Endothelial cell of umbilical vein (primary cell): ENCODE results near the gene SLC2A4. TPM values are rescaled to one million over a fixed set of nuclear protein-coding genes. Genes with fewer than 3 reads are reported as not detected.

Experiments
- BruUV-seq: library from RNA; stranded (reverse); fragments of 400-500 nt; replicated peaks from 2 replicates; lab custom pipeline; 2021; lab: Mats Ljungman, UMichigan
- CTCF ChIA-PET: fragments of 300-600, 350-600 bp; sonication (Branson Sonifier 250); formaldehyde crosslinking; loops from one replicate; lab custom pipeline; 2021; ENCODE audit warnings: antibody characterized with exemption, inconsistent platforms; lab: Charles Lee
- POLR2A ChIA-PET: fragments of 300-600, 350-600 bp; sonication (Branson Sonifier 250); formaldehyde crosslinking; loops from one replicate; lab custom pipeline; 2021; ENCODE audit warnings: antibody characterized with exemption, inconsistent platforms; lab: Charles Lee
- DNase-seq: peaks from one replicate; pipeline ENCODE4 v3.0.0-alpha.2; 2011; ENCODE audit warnings: low read depth, low spot score
- FAIRE-seq: peaks from 2 replicates; lab custom pipeline; 2011; peaks lifted over from hg19 to GRCh38; lab: Jason Lieb, UNC
- H2AFZ ChIP-seq: 2 replicates; pipeline ENCODE4 v1.6.0; 2012; ENCODE audit warnings: low read depth, low read length, control low read depth, inconsistent platforms
- H3K27ac ChIP-seq: 2 replicates; pipeline ENCODE4 v1.5.1; 2011; ENCODE audit warnings: low read depth, mild to moderate bottlenecking, control low read depth, low read length, moderate library complexity; ENCODE audit not compliant: insufficient read depth
- H3K27me3 ChIP-seq, 2 experiments: 2 replicates each; pipeline versions ENCODE4 v1.6.0 to v1.6.1; 2011; ENCODE audit warnings: low read length in 2 of 2, mixed read lengths in 1 of 2; ENCODE audit not compliant: control insufficient read depth in 2 of 2, insufficient read depth in 2 of 2
- H3K36me3 ChIP-seq, 2 experiments: 2 replicates in 1 of 2; 3 replicates in 1 of 2; pipeline ENCODE4 v1.5.1; 2011; ENCODE audit warnings: low read length in 2 of 2, mild to moderate bottlenecking in 1 of 2, moderate library complexity in 1 of 2; ENCODE audit not compliant: control insufficient read depth in 2 of 2, insufficient read depth in 2 of 2; ENCODE audit errors: extremely low read depth in 1 of 2
- H3K4me1 ChIP-seq: 3 replicates; pipeline ENCODE4 v1.5.1; 2011; ENCODE audit warnings: mild to moderate bottlenecking, low read length; ENCODE audit not compliant: control insufficient read depth, insufficient read depth; ENCODE audit errors: extremely low read depth
- H3K4me2 ChIP-seq: 2 replicates; pipeline ENCODE4 v1.6.1; 2011; ENCODE audit warnings: low read length, control low read depth, mixed read lengths; ENCODE audit not compliant: insufficient read depth
- H3K4me3 ChIP-seq, 3 experiments: fragments of 200-600 bp in 1 of 3; sonication (generic), shearing (Covaris generic) in 1 of 3; replicated peaks in 1 of 3; 2 replicates each; pipeline ENCODE4 v1.5.1; 2011 to 2016; ENCODE audit warnings: control low read depth in 3 of 3, low read length in 3 of 3, mild to moderate bottlenecking in 2 of 3, inconsistent platforms in 1 of 3, low read depth in 1 of 3, moderate library complexity in 1 of 3; ENCODE audit not compliant: insufficient read depth in 1 of 3
- H3K79me2 ChIP-seq: 2 replicates; pipeline ENCODE4 v1.6.0; 2012; ENCODE audit warnings: low read length, inconsistent platforms; ENCODE audit not compliant: control insufficient read depth, insufficient read depth
- H3K9ac ChIP-seq: replicated peaks from 2 replicates; pipeline ENCODE3; 2011; ENCODE audit warnings: low read length, control low read depth; ENCODE audit not compliant: insufficient read depth; ENCODE audit errors: extremely low read depth
- H3K9me1 ChIP-seq: replicated peaks from 3 replicates; pipeline ENCODE4 v1.6.0; 2011; ENCODE audit warnings: mild to moderate bottlenecking, low read length; ENCODE audit not compliant: control insufficient read depth, insufficient read depth; ENCODE audit errors: extremely low read depth
- H3K9me3 ChIP-seq: replicated peaks from 2 replicates; pipeline ENCODE4 v1.5.1; 2012; ENCODE audit warnings: low read length, inconsistent platforms; ENCODE audit not compliant: control insufficient read depth, insufficient read depth
- H4K20me1 ChIP-seq: replicated peaks from 2 replicates; pipeline ENCODE3; 2011; ENCODE audit warnings: mild to moderate bottlenecking, low read length; ENCODE audit not compliant: control insufficient read depth, insufficient read depth; ENCODE audit errors: extremely low read depth
- EZH2 ChIP-seq: IDR thresholded peaks from 2 replicates; pipeline ENCODE4 v1.6.1; 2012; ENCODE audit warnings: borderline replicate concordance, low read depth, mild to moderate bottlenecking, moderate library complexity, low read length, inconsistent platforms; ENCODE audit not compliant: severe bottlenecking
- FOS ChIP-seq: IDR thresholded peaks from 2 replicates; pipeline ENCODE4 v1.6.1; 2011; ENCODE audit warnings: mild to moderate bottlenecking, low read length, moderate library complexity, borderline replicate concordance; ENCODE audit not compliant: insufficient read depth
- JUN ChIP-seq: IDR thresholded peaks from 2 replicates; pipeline ENCODE4 v1.6.1; 2011; ENCODE audit warnings: borderline replicate concordance, low read depth; ENCODE audit not compliant: insufficient read length, insufficient read depth
- MAX ChIP-seq: IDR thresholded peaks from 2 replicates; pipeline ENCODE4 v1.6.1; 2011; ENCODE audit not compliant: insufficient read depth, insufficient read length
- MYC ChIP-seq: IDR thresholded peaks from one replicate; pipeline ENCODE4 v1.6.1; 2011; ENCODE audit warnings: mild to moderate bottlenecking, low read depth, low read length
- POLR2A ChIP-seq: IDR thresholded peaks from 2 replicates; pipeline ENCODE4 v1.6.1; 2012; ENCODE audit warnings: low read depth, mild to moderate bottlenecking, control low read depth, low read length
- POLR2AphosphoS5 ChIP-seq: IDR thresholded peaks from 2 replicates; pipeline ENCODE4 v1.6.1; 2012; ENCODE audit warnings: low read depth, mild to moderate bottlenecking, control low read depth, low read length, moderate library complexity; ENCODE audit not compliant: insufficient read depth
- dilution Hi-C: fragments of 300-500 bp; cut with MboI; formaldehyde crosslinking; loops from one replicate; pipeline ENCODE4 v1.15.0; 2019; ENCODE audit warnings: low sequenced_read_pairs; ENCODE audit not compliant: extremely low pct_ligation_motif_present
- intact Hi-C: fragments of 100-400 bp; cut with micrococcal nuclease; formaldehyde crosslinking; loops from one replicate; pipeline ENCODE4 v1.10.0; 2022
- polyA plus RNA-seq, 4 experiments: library from polyadenylated mRNA; depleted of rRNA in 3 of 4; stranded (reverse) in 3 of 4; unstranded in 1 of 4; fragments of >200 nt; gene quantifications; 2 replicates each; pipeline versions ENCODE4 v1.2.1 to v1.2.3, GENCODE V29; 2011 to 2012; ENCODE audit warnings: missing spikeins in 1 of 4
- total RNA-seq: library from RNA; stranded (reverse); gene quantifications from 2 replicates; pipeline ENCODE4 v1.2.3, GENCODE V29; 2021
- TF ChIP-seq, protein P1 (sequence below), 2 donors: IDR thresholded peaks; 1 replicate in 1 of 2; 2 replicates in 1 of 2; pipeline ENCODE4 v1.5.1; 2011; ENCODE audit warnings: low read length in 2 of 2, mild to moderate bottlenecking in 2 of 2, moderate library complexity in 2 of 2, control low read depth in 1 of 2, inconsistent platforms in 1 of 2, low read depth in 1 of 2; ENCODE audit not compliant: insufficient read depth in 1 of 2; ENCODE audit errors: extremely low read depth in 1 of 2

Gene SLC2A4
- total and polyA plus RNA-seq, 2 donors (not counting 3 experiments of a cell fraction or from before 2014, with no cell fraction given) = 0.12 TPM; not detected in 1

GRCh38 chr17:7281953-7282751 lies 634 bp downstream of the SLC2A4 start:
- CTCF ChIA-PET = interaction anchor here (0.6 to 10.2 kb wide), 6 partner anchors 9 to 220 kb away, joined by 3 to 170 read pairs (median 4); partner anchors contain the start of gene GPS2
- POLR2A ChIA-PET = no interaction called here

GRCh38 chr17:7282752-7283321 lies 1.3 kb downstream of the SLC2A4 start:
- no TSS peak for BruUV-seq
- TF ChIP-seq POLR2A = no peak
- no peak for TF ChIP-seq EZH2
- no peak for TF ChIP-seq MAX
- TF ChIP-seq POLR2AphosphoS5 = no peak
- no peak for TF ChIP-seq MYC
- no peak for TF ChIP-seq JUN
- TF ChIP-seq, protein P1, sequence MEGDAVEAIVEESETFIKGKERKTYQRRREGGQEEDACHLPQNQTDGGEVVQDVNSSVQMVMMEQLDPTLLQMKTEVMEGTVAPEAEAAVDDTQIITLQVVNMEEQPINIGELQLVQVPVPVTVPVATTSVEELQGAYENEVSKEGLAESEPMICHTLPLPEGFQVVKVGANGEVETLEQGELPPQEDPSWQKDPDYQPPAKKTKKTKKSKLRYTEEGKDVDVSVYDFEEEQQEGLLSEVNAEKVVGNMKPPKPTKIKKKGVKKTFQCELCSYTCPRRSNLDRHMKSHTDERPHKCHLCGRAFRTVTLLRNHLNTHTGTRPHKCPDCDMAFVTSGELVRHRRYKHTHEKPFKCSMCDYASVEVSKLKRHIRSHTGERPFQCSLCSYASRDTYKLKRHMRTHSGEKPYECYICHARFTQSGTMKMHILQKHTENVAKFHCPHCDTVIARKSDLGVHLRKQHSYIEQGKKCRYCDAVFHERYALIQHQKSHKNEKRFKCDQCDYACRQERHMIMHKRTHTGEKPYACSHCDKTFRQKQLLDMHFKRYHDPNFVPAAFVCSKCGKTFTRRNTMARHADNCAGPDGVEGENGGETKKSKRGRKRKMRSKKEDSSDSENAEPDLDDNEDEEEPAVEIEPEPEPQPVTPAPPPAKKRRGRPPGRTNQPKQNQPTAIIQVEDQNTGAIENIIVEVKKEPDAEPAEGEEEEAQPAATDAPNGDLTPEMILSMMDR (IDR thresholded peaks at IDR 0.05; ENCODE audit: extremely low read depth in 1 of 2, insufficient read depth in 1 of 2, low read depth in 1 of 2, low read length in 2 of 2) = no peak
- H3K4me1 ChIP-seq = peaks cover 9% of the 10 kb centered on the region
- H3K4me3 ChIP-seq = no peak overlapping the region
- no peak overlapping the region for H3K9ac ChIP-seq
- H3K27me3 ChIP-seq = peaks cover 5 to 13% of the 10 kb centered on the region in 2 experiments
- H3K9me1 ChIP-seq = no peaks in the 10 kb centered on the region
- H3K4me2 ChIP-seq = no peak overlapping the region
- FAIRE-seq (peak; percentile 12), DNase-seq (no peak)
- H2AFZ ChIP-seq = no peak overlapping the region
- POLR2A ChIA-PET = no interaction called here
- intact Hi-C loops = no loop called here
- no peaks in the 10 kb centered on the region for H3K36me3 ChIP-seq
- no peaks in the 10 kb centered on the region for H4K20me1 ChIP-seq
- no peak overlapping the region for H3K27ac ChIP-seq
- no peaks in the 10 kb centered on the region for H3K79me2 ChIP-seq
- CTCF ChIA-PET = interaction anchor here (1.2 to 10.2 kb wide), 2 partner anchors 14 to 106 kb away, joined by 3 to 170 read pairs; no protein-coding TSS in a partner anchor
- H3K9me3 ChIP-seq = no peaks in the 10 kb centered on the region
- dilution Hi-C loops = no loop called here

More at GRCh38 chr17:7281953-7282751, 634 bp downstream of the SLC2A4 start:
- TF ChIP-seq POLR2AphosphoS5 (no peak), EZH2 (peak; percentile 70), MYC (no peak), FOS (no peak), MAX (no peak)
- Histone ChIP-seq H3K9ac (no peak overlapping the region), H2AFZ (peak overlapping the region; percentile 76), H3K4me2 (peak overlapping the region; percentile 62), H3K4me1 (peaks cover 9% of the 10 kb centered on the region), H3K9me3 (no peaks in the 10 kb centered on the region), H4K20me1 (no peaks in the 10 kb centered on the region), H3K27me3 (peaks cover 5 to 9% of the 10 kb centered on the region in 2 experiments), H3K36me3 (no peaks in the 10 kb centered on the region), H3K9me1 (no peaks in the 10 kb centered on the region), H3K79me2 (no peaks in the 10 kb centered on the region), H3K27ac (no peak overlapping the region), H3K4me3 (peak overlapping the region in 1 of 3 experiments; percentile 28)
- FAIRE-seq = no peak
- no TSS peak for BruUV-seq
- dilution Hi-C loops (no loop called here), intact Hi-C loops (loop anchor here (1.0 to 2.0 kb wide), 2 partner anchors 30 to 39 kb away; partner anchors contain the start of genes ELP5 and GABARAP)
- no peak for DNase-seq
